Breast epithelium (tissue), 3 donors: ENCODE data around the gene LIN7C.

Experiments used
- POLR2A ChIP-seq: fragments of 450-650 bp; IDR thresholded peaks from one replicate; pipeline ENCODE4 v1.6.1; 2016; ENCODE audit warnings: antibody characterized with exemption, mild to moderate bottlenecking, moderate library complexity
- POLR2AphosphoS5 ChIP-seq, 3 donors: sonication (generic); formaldehyde crosslinking; IDR thresholded peaks; one replicate each; pipeline ENCODE4 v1.6.1; 2017; ENCODE audit warnings: antibody characterized with exemption in 3 of 3
- TF ChIP-seq, protein P1 (sequence below), 3 donors: fragments of 450-650 bp; IDR thresholded peaks; one replicate each; pipeline ENCODE4 v1.5.1; 2016 to 2017; ENCODE audit warnings: antibody characterized with exemption in 3 of 3, mild to moderate bottlenecking in 3 of 3, moderate library complexity in 3 of 3

DNA sequence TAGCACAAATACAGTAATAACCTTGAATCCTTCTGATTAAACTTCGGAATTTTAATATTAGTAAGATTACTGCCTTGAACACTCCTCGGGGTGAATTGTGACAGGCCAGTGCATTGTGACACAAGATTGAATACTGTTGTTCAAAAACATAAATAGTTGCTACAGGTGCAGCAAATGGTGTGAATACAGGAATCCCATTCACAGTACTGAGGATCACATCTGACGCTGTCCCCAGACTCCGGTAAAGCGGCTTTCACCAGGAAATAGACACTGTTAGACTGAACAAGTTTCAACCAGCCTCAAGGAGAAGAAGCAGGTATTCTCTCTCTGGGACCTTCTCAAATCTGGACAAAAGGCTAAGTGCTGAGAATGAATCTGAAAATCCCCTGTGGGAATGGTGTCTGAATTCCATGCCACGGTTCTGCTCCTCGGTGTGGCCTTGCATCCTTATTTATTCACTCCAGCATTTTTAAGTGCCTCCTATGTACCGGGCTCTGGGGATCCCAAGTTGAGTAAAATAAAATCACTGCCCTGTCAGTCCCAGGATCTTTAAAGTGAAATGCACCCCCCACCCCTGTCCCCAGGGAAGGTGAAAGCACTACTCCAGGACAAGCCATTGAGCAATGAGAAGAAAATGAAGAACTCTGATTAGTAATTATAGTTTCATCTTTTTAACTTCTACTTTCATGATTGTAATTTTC lies 37.4 kb downstream of the LIN7C start:
- no peak for TF ChIP-seq POLR2A
- TF ChIP-seq, protein P1, sequence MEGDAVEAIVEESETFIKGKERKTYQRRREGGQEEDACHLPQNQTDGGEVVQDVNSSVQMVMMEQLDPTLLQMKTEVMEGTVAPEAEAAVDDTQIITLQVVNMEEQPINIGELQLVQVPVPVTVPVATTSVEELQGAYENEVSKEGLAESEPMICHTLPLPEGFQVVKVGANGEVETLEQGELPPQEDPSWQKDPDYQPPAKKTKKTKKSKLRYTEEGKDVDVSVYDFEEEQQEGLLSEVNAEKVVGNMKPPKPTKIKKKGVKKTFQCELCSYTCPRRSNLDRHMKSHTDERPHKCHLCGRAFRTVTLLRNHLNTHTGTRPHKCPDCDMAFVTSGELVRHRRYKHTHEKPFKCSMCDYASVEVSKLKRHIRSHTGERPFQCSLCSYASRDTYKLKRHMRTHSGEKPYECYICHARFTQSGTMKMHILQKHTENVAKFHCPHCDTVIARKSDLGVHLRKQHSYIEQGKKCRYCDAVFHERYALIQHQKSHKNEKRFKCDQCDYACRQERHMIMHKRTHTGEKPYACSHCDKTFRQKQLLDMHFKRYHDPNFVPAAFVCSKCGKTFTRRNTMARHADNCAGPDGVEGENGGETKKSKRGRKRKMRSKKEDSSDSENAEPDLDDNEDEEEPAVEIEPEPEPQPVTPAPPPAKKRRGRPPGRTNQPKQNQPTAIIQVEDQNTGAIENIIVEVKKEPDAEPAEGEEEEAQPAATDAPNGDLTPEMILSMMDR (IDR thresholded peaks at IDR 0.05) = no peak
- no peak for TF ChIP-seq POLR2AphosphoS5 (IDR thresholded peaks at IDR 0.05)
